HG03066 (cell line): ENCODE results near the gene SMIM11.

Experiments
- ATAC-seq: cut with Tn5 transposase; IDR thresholded peaks from one replicate; pipeline ENCODE4 v1.9.1; 2021; ENCODE audit warnings: low read depth; ENCODE audit not compliant: unreplicated experiment

Gene SMIM11

GRCh38 chr21:34374940-34375618 lies at the start of gene SMIM11:
TSS of gene SMIM11 (plus strand) at chr21:34375507. CDS start at chr21:34379505, 3,998 bp downstream.
- ATAC-seq = peak; percentile 97

DNA sequence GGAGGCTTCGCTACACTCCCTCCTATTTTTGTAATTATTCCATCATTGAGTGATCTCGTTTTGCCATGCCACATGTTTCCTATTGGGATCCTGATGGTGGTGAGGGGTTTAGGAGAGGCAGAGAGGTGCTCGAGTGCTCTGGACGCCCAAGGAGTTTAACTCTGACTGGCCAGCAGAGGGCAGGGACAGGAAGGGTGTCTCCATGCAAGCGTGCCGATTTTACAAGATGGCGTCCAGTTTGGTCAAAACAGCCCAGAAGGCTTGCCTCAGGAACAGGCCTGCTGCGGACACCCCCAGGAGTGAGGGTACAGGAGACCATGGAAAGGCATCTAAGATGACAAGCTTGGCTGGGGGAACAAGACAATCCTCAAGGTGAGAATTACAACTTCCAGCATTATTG lies 45.3 kb upstream of the SMIM11 start:
- ATAC-seq = no peak

- ATAC-seq = no peak
Observed at GRCh38 chr21:34331726-34332125, 43.6 kb upstream of the SMIM11 start.

GRCh38 chr21:34332347-34332746 lies 43.0 kb upstream of the SMIM11 start:
- no peak for ATAC-seq

GRCh38 chr21:34333121-34333739 lies 42.1 kb upstream of the SMIM11 start:
- ATAC-seq = no peak

DNA sequence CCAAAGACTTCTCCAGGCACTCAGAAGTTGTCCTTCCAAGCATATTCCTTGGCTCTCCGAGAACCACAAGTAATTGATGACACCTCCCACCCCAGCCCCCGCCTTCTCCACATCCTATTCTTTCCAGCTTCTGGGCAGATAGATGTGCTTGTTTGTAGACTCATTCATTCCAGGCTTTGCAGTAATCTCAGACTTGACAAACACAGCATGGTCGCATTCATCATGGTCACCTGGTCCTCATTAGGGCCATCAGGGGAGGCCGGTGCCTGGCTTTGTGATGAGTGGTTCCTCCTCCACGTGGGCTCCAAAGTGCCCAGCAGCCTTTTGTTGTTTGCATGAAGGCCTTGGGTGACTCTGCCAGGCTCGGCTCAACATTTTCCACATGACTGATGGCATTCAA lies 40.0 kb upstream of the SMIM11 start:
- no peak for ATAC-seq

DNA sequence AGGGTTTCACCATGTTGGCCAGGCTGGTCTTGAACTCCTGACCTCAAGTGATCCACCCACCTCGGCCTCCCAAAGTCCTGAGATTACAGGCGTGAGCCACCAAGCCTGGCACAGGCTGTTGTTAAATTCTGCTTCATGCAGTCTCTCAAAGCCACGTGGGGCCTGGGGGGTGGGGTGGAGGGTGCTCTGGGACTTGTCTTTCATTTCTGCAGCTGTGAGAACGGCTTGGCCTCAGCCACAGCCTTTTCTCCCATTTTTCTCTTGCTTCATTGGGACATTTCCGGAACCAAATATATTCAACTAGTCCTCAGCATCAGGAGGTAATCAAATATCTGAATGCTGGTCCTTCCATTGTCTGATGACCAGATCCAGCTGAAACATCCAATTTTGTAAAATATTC lies 39.1 kb upstream of the SMIM11 start:
- ATAC-seq = no peak

DNA sequence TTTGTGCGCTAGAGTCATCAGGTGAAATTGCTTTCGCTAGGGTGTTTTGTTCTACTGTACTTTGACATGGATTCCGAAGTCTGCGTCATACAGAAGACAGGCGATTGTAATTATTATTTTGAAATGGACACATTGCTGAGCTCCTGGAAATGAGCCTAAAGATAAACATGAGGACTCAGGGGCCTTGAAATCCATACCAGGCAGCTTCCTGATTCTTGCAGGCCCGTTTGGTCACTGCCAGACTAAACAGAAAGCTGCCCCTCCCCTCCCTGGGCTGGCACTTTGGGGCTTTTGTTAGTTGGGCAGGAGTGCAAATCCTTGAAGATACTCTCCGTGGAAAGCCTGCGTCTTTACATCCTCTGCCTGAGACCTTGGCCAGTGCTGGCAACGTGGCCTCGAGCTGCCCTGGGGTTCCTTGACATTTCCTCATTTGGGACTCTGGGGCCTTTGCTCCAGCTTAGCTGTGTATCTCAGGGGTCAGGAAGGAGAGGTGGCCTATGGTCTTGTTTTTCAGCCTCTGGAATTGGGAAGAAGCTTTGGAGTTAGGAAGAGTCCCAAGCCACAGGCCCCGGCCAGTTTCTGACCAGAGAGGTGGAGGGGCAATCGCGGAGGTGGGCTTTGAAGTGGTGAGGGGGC lies 38.4 kb upstream of the SMIM11 start:
- ATAC-seq = no peak

- no peak for ATAC-seq
Observed at GRCh38 chr21:34337741-34338140, 37.6 kb upstream of the SMIM11 start.

GRCh38 chr21:34338226-34338625 lies 37.1 kb upstream of the SMIM11 start:
- ATAC-seq = no peak

DNA sequence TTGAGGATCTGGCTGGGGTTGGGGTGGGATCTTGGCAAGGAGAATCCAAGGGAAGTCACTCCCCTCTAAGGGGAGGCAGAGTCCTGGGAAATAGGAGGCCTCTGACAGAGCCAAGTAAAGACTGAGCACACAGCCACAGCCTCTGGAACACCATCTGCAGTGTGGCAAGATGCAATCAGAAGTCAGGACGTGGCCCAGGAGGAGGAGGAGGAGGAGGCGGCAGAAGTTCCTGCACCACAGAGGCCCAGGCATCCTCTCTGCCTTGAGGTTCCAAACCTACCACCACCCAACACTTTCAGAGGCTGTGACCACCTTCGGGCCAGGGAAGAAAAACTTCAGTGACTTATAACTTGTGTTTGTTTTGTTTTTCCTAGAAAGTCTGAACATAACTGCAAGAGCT lies 35.2 kb upstream of the SMIM11 start:
- no peak for ATAC-seq

- no peak for ATAC-seq
Observed at GRCh38 chr21:34342476-34342875, 32.8 kb upstream of the SMIM11 start.

DNA sequence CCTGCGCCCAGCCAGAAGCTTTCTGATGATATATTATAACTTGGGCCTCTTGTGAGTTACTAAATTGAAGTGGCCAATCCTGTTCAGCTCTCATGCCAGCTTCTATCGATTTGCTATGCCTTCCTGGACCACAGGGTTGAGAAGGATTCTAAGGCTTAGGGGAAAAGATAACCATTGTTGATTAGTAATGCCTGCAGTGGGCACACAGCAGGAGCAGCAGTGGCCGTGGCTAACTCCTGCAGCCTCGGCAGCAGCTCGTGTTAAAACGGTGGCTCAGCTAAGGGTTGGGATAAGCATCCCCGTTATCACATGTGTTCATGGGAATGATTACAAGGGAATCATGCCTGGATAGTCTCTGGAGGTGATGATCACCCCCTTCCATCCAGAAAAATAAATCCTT lies 32.0 kb upstream of the SMIM11 start:
- ATAC-seq = no peak

- ATAC-seq = no peak
Observed at GRCh38 chr21:34343838-34344381, 31.4 kb upstream of the SMIM11 start.

DNA sequence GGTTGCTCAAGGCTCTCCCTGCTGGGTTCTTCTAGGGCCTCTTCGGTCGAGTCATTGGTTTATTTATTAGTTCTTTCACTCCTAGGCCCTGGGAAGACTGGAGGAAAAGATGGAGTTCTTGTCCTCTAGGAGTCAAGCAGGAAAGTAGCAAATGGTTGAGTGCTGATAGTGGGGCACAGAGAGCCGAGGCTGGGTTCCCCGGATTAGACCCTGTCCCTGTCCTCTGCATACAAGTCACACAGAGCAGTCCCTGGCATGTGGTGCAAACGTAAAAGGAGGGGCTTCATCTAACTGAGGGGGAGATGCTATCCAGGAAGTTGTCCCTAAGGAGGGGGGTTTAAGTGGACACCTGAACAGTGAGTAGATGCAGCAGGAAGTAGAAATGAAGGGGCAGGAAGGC lies 30.7 kb upstream of the SMIM11 start:
- ATAC-seq = no peak

DNA sequence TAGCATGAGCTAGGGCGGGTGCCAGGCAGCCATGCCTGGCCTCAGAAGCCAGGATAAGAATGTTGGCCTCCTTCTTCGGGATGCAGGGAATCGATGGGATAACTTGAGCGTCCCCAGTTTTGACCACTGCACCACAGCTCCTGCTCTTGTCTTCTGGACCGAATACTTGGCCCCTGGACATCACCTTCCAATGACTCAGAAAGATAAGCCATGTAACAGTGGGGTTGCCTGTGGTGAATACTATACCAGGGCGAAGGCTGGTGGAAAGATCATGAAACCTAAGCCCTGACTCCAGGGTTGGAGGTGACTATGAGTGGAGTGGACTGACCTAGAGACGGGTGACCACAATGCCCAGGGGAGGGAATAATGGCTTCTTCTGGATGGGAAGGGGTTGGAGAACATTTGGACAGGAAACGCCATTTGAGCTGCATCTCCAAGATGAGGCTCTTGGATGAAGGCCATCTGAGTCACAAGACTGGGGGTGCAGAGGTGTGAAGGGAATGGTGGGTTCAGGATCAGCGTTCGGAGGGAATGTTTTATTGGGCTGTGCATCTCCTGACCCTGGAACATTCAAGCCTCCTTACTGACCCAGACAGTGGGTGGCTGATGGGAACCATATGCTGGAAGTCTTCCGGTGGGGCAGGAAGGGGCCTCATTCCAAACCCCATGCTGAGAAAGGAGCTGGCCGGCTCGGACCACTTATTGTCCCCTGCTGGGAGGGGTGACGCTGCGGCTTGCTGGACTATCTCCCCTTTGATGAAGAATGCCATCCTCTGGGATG lies 30.0 kb upstream of the SMIM11 start:
- no peak for ATAC-seq

DNA sequence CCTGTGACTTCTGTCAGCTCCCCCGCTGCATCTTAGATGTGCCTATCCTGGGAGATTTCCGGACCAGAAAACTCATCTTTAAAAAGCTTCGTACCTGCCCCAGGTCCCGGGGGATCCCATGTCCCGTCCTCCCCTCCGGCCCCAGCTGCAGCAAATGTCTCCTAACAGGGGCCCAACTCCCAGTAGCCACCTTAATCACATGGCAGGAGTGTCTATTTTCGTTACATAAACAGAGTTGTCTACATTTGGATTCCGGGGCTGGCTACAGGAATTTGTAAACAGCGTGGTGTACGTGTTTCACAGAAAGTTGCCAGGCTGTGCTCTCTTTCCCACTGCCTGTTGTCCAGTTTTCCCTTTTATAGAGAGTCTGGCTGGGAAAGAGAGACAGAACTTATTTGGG lies 29.4 kb upstream of the SMIM11 start:
- no peak for ATAC-seq

DNA sequence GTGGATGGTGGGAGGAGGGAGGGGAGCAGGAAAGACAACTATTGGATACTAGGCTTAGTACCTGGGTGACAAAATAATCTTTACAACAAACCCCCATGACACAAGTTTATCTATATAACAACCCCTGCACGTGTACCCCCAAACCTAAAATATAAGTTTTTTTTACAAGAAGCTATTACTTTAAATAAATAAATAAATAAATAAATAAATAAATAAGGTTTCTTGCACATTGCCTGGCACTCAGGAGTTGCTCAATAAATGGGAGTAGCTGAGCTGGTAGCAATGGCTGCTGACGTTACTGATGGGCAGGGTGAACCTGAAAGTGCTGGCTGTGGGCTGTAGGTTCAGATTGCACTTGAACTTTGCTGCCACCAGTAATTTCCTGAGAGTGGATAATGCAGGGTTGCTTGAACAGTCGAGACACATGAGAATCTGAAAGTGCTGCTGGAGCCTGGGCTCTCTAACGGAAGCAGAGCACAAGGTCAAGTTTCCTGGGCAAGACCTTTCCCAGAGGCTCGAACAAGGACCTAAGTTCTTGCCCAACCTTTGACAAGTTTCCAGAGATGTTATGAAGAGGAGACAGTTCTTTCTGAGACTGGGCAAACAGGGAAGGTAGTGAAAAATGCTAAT lies 26.3 kb upstream of the SMIM11 start:
- ATAC-seq = no peak

DNA sequence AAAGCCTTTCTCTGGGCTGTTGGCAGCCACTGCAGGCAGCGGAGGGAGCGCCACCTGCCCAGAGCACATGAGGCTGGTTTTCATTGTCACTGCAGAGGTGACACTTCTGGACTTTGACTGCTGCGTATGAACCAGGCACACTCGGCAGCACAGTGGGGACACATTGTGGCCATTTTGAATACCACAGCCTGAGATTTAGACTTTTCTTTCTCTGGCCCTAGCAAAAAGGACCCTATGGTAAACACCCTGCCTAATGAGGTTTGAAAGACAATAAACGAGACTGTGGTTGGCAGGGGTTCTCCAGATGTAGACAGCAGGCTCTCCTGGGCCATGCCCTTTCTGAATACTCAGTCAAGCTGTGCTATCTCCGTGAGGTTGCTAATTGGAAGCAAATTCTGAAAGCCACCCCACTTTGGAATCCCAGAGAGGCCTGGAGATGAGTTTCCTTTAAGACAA lies 23.5 kb upstream of the SMIM11 start:
- ATAC-seq = no peak

DNA sequence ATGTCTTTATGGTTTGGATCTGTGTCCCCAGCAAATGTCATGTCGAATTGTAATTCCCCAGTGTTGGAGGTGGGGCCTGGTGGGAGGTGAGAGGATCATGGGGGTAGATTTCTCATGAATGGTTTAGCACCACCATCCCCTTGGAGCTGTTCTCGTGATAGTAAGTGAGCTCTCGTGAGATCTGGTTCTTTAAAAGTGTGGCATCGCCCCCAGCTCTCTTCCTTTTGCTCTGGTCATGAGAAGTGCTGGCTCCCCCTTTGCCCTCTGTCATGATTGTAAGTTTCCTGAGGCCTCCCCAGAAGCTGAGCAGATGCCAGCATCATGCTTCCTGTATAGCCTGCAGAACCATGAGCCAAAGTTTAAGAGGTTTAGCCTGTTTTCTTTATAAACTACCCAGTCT lies 22.8 kb upstream of the SMIM11 start:
- no peak for ATAC-seq
